Upper lobe of right lung (tissue), 1 donor: Measurements from ENCODE around the gene EXD1. TPM values are rescaled to one million over a fixed set of nuclear protein-coding genes. Genes with fewer than 3 reads are reported as not detected.
"Not testable (repeated sequence)": the region's sequence is repeated elsewhere in the genome, so short reads cannot be mapped to it uniquely, and the experiment has no call there.

Experiments used
- ATAC-seq: fragments of 200-7000 bp; cut with Tn5 transposase; one replicate; pipeline ENCODE4 v1.9.1; 2020; ENCODE audit warnings: mild to moderate bottlenecking, moderate library complexity
- DNase-seq: peaks from one replicate; pipeline ENCODE4 v3.0.0-alpha.2; 2020
- H3K27ac ChIP-seq: fragments of 200-600 bp; one replicate; pipeline ENCODE4 v1.8.0; 2022
- H3K27me3 ChIP-seq: fragments of 200-600 bp; one replicate; pipeline ENCODE4 v1.8.0; 2022; ENCODE audit warnings: mild to moderate bottlenecking
- H3K36me3 ChIP-seq: fragments of 200-600 bp; one replicate; pipeline ENCODE4 v1.8.0; 2022
- H3K4me1 ChIP-seq: fragments of 200-600 bp; one replicate; pipeline ENCODE4 v1.8.0; 2022
- H3K4me3 ChIP-seq: fragments of 200-600 bp; one replicate; pipeline ENCODE4 v1.8.0; 2022; ENCODE audit warnings: mild to moderate bottlenecking
- H3K9me3 ChIP-seq: fragments of 200-600 bp; one replicate; pipeline ENCODE4 v1.8.0; 2022
- CTCF ChIP-seq: fragments of 200-600 bp; IDR thresholded peaks from one replicate; pipeline ENCODE4 v1.8.0; 2022; ENCODE audit warnings: antibody characterized with exemption
- intact Hi-C: fragments of 100-400 bp; cut with DNase I; formaldehyde crosslinking; loops from one replicate; pipeline ENCODE4 v1.11.0; 2022
- total RNA-seq: library from RNA; stranded (reverse); fragmentation: NEBNext Ultra II Directional; extraction: Animal tissue kit (Norgen Biotek cat#: 25700); gene quantifications from one replicate; pipeline ENCODE4 v1.2.1, GENCODE V29; 2021
- donor health status: DM: no; HTN: yes; CAD: no; lungs with severe emphysema.

Gene EXD1
- total RNA-seq, 1 donor from 2014 or later = not detected

DNA sequence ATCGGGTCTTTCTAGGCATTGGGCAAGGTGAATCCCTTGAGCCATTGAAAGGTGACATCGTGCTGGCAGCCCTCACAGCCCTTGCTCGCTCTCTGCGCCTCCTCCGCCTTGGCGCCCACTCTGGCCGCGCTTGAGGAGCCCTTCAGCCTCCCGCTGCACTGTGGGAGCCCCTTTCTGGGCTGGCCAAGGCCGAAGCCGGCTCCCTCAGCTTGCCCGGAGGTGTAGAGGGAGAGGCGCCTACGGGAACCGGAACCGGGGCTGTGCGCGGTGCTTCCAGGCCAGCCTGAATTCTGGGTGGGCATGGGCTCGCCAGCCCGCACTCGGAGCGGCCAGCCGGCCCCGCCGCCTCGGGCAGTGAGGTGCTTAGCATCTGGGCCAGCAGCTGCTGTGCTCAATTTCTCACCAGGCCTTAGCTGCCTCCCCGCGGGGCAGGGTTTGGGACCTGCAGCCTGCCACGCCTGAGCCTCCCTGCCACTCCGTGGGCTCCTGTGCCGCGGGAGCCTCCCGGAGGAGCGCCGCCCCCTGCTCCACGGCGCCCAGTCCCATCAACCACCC, 79.0 kb downstream of the EXD1 start:
- no peak overlapping the region for H3K4me3 ChIP-seq
- DNase-seq = no peak
- no peaks in the 10 kb centered on the region for H3K4me1 ChIP-seq
- H3K27me3 ChIP-seq = no peaks in the 10 kb centered on the region
- intact Hi-C loops = no loop called here
- no peak for TF ChIP-seq CTCF
- no peak overlapping the region for H3K27ac ChIP-seq
- no peaks in the 10 kb centered on the region for H3K9me3 ChIP-seq
- ATAC-seq = no peak
- H3K36me3 ChIP-seq = no peaks in the 10 kb centered on the region

- ATAC-seq (no peak), DNase-seq (no peak)
- H3K27ac ChIP-seq = no peak overlapping the region
- intact Hi-C loops = no loop called here
- no peak for TF ChIP-seq CTCF
- no peak overlapping the region for H3K4me3 ChIP-seq
- no peaks in the 10 kb centered on the region for H3K4me1 ChIP-seq
- no peaks in the 10 kb centered on the region for H3K9me3 ChIP-seq
- H3K27me3 ChIP-seq = no peaks in the 10 kb centered on the region
- H3K36me3 ChIP-seq = no peaks in the 10 kb centered on the region
Observed at GRCh38 chr15:41150279-41150678, 80.3 kb downstream of the EXD1 start.

GRCh38 chr15:41148065-41148464, 82.5 kb downstream of the EXD1 start:
- Histone ChIP-seq H3K4me3 (no peak overlapping the region), H3K4me1 (no peaks in the 10 kb centered on the region), H3K27ac (no peak overlapping the region), H3K9me3 (no peaks in the 10 kb centered on the region), H3K36me3 (no peaks in the 10 kb centered on the region), H3K27me3 (no peaks in the 10 kb centered on the region)
- no peak for DNase-seq
- no peak for TF ChIP-seq CTCF
- ATAC-seq = no peak
- intact Hi-C loops = no loop called here

DNA sequence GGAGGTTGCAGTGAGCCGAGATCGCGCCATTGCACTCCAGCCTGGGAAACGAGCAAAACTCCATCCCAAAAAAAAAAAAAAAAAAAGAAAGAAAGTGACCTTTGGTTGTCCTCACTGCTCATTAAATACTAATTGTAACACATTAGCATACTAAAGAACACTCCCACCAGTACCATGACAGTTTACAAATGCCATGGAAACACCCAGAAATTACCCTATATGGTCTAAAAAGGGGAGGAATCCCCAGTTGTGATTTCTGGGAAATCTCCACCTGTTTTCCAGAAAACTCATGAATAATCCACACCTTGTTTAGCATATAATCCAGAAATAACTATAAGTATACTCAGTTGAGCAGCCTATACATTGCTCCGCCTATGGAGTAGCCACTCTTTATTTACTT, 90.9 kb downstream of the EXD1 start:
- no peak for ATAC-seq
- Histone ChIP-seq H3K9me3 (no peaks in the 10 kb centered on the region), H3K4me1 (no peaks in the 10 kb centered on the region), H3K4me3 (no peak overlapping the region), H3K27ac (no peak overlapping the region), H3K36me3 (no peaks in the 10 kb centered on the region), H3K27me3 (no peaks in the 10 kb centered on the region)
- intact Hi-C loops = no loop called here
- TF ChIP-seq CTCF = no peak
- no peak for DNase-seq

GRCh38 chr15:41139112-41139511, 91.4 kb downstream of the EXD1 start:
- H3K36me3 ChIP-seq, H3K27me3 ChIP-seq, H3K4me1 ChIP-seq, H3K27ac ChIP-seq, H3K9me3 ChIP-seq, DNase-seq, H3K4me3 ChIP-seq, ATAC-seq, intact Hi-C loops: not testable (repeated sequence)

- H3K4me3 ChIP-seq, H3K9me3 ChIP-seq, intact Hi-C loops, H3K4me1 ChIP-seq, H3K27ac ChIP-seq, ATAC-seq, H3K36me3 ChIP-seq, DNase-seq, H3K27me3 ChIP-seq: not testable (repeated sequence)
Observed at GRCh38 chr15:41135580-41135979, 95.0 kb downstream of the EXD1 start.

GRCh38 chr15:41133454-41133853, 97.1 kb downstream of the EXD1 start:
- DNase-seq = no peak

More at GRCh38 chr15:41133454-41133853, 97.1 kb downstream of the EXD1 start:
- no peak for ATAC-seq
- Histone ChIP-seq H3K4me3 (no peak overlapping the region), H3K4me1 (no peaks in the 10 kb centered on the region), H3K27ac (no peak overlapping the region), H3K27me3 (no peaks in the 10 kb centered on the region), H3K36me3 (no peaks in the 10 kb centered on the region), H3K9me3 (no peaks in the 10 kb centered on the region)
- no peak for TF ChIP-seq CTCF
- intact Hi-C loops = no loop called here
